ENCODE results near the gene TNRC18.

TNRC18 gene

DNA sequence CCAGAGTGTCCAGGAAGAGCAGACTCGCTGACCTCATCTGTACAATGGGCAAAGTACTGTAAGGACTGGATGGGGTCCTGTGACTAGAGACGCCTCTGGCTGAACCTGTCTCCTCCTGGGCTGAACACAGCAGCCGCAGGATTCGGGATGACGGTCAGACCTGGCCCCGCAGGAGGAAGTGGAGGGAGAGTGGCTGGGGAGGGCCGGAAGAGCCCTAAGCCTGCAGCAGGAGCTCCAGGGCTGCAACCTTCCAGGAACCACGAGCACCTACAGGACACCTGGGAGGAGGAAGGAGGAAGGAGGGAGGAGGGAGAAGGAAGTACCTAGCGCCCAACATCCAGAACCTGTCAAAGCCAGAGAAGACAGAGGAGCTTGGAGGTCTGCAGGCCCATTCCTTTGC lies 30.3 kb downstream of the TNRC18 start:
- no peak for DNase-seq (ENCODE audit: low read depth)
- H3K4me3 ChIP-seq (ENCODE audit: low read depth, low read length): no peak overlapping the region
- TF ChIP-seq, protein P1, sequence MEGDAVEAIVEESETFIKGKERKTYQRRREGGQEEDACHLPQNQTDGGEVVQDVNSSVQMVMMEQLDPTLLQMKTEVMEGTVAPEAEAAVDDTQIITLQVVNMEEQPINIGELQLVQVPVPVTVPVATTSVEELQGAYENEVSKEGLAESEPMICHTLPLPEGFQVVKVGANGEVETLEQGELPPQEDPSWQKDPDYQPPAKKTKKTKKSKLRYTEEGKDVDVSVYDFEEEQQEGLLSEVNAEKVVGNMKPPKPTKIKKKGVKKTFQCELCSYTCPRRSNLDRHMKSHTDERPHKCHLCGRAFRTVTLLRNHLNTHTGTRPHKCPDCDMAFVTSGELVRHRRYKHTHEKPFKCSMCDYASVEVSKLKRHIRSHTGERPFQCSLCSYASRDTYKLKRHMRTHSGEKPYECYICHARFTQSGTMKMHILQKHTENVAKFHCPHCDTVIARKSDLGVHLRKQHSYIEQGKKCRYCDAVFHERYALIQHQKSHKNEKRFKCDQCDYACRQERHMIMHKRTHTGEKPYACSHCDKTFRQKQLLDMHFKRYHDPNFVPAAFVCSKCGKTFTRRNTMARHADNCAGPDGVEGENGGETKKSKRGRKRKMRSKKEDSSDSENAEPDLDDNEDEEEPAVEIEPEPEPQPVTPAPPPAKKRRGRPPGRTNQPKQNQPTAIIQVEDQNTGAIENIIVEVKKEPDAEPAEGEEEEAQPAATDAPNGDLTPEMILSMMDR (IDR thresholded peaks at IDR 0.05; ENCODE audit: insufficient read depth, low read depth, low read length, missing control alignments): no peak

DNA sequence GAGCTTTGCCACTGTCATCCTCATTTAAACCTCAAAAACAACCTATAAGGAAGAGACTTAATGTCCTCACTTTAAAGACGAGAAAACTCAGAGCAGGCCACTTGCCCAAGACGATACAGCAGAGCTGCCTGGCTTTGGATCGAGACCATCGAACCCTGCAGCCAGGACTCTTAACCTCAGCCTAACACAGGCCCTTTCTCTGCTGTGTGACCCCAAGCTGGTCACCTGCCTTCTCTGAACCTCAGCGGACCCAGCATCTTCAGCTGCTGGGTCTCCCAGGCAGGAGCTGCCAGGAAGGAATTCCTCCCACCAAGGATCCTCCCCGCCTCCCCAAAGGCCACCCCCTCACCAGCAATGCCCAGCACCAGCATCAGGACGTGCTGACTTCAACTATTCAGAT lies 32.7 kb downstream of the TNRC18 start:
- no peak for DNase-seq (ENCODE audit: low read depth)
- H3K4me3 ChIP-seq (ENCODE audit: low read depth, low read length): no peak overlapping the region
- TF ChIP-seq, protein P1 (IDR thresholded peaks at IDR 0.05; ENCODE audit: insufficient read depth, low read depth, low read length, missing control alignments): no peak

DNA sequence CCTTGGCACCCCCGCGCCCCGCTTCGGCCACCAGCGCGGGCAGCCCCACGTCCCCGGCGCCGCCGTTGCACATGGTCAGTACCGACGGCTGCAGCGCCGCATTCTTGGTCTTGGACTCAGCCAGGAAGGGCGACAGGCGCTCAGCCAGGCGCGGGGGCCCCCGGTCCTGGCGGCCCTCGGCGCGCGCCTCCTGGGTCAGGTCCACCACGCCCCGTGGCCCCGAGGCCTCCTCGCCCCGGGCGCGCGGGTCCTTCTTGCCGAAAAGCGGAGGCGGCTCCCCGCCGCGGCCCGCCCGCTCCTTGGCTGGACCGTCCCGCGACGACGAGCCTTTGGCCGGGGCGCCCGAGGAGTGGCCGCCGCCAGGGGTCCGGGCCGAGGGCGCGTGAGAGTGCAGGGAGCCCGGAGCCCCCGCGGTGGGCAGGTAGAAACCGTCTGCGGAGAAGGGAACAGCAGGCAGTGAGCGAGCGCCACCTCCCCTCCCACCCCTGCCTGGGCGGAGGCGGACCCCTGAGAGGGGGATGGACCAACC lies 34.7 kb downstream of the TNRC18 start:
- TF ChIP-seq, protein P1 (IDR thresholded peaks at IDR 0.05; ENCODE audit: insufficient read depth, low read depth, low read length, missing control alignments): no peak
- no peak overlapping the region for H3K4me3 ChIP-seq (ENCODE audit: low read depth, low read length)
- no peak for DNase-seq (ENCODE audit: low read depth)

DNA sequence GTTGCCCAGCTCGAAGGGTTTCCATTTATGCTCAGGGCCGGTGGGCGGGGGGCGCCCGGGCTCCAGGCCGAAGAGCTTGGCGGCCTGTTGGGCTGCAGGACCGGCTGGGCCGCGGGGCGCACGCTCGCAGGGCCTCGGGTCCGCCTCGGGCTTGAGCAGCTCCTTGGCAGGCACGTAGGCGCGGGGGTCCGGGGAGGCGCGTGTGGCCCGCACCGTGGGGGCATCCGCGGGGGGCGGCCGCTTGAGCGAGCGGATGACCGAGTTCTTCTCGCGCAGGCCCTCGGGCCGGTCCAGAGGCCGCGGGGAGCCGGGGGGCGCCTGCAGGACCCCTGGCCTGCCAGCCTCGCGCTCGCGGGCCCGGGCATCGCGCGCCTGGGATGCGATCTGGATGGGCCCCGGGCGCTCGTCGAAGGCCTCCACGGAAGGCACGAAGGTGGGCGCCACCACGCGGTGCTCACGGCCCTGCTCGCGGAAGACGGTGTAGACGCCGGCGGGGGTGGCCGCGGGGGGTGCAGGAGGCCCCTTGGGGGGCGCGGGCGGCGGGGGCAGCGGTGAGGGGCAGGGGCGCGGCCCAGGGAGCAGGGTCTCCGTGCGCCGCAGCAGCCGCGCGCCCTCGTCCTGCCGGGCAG lies 35.2 kb downstream of the TNRC18 start:
- H3K4me3 ChIP-seq (ENCODE audit: low read depth, low read length): no peak overlapping the region

DNA sequence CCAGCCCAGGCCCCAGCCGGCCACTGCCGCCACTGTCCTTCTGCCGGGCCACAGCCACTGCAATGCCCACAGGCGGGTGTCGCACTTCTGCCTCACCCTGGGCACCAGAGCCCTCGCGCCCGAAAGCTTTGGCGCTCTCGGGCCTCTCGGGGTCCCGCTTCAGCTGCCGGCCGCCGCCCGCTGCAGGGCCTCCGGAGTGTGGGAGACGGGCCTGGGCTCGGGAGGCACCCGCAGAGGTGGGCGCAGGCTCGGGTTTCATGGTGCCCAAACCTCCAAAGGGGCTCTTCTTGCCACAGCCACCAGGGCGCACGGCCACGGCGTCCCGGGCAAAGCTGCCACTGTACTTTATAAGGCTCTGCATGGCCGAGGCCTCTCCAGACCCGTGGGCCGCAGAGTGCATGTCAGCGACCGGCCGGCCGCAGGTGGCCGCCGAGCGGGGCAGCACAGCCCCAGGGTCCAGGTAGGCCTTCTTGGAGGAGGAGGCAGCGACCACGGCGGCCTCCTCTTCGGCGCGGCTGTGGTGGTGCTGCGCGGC lies 35.9 kb downstream of the TNRC18 start:
- no peak for DNase-seq (ENCODE audit: low read depth)
- H3K4me3 ChIP-seq (ENCODE audit: low read depth, low read length): no peak overlapping the region
- TF ChIP-seq, protein P1 (IDR thresholded peaks at IDR 0.05; ENCODE audit: insufficient read depth, low read depth, low read length, missing control alignments): no peak

More for the DNA sequence above, 35.2 kb downstream of the TNRC18 start:
- TF ChIP-seq, protein P1 (IDR thresholded peaks at IDR 0.05; ENCODE audit: insufficient read depth, low read depth, low read length, missing control alignments): no peak
- DNase-seq (ENCODE audit: low read depth): no peak

DNA sequence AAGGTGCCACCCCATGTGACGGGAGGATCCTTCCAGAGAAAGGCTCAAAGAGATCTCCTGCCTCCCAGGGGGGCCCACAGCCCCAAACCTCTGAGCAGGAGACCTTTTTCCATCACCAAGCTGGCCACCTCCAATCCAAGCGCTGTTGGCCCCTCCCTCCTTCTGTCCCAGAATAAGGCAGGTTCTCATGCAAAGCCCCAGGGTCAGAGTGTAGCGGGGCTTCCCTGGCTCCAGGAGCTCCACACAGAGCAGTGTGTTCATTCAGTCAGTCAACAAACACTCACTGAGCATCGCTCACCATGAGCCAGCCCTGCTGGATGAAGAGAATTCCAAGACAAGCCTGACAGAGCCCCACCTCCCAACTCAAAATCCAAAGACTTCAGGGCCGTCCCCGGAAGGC lies 39.0 kb downstream of the TNRC18 start:
- DNase-seq (ENCODE audit: low read depth): no peak
- TF ChIP-seq, protein P1 (IDR thresholded peaks at IDR 0.05; ENCODE audit: insufficient read depth, low read depth, low read length, missing control alignments): no peak

More for the DNA sequence above, 39.0 kb downstream of the TNRC18 start:
- no peak overlapping the region for H3K4me3 ChIP-seq (ENCODE audit: low read depth, low read length)
